HUES6 (cell line): ENCODE measurements around the gene EIF3L.

Experiments
- H3K27ac ChIP-seq: 2 replicates; pipeline ENCODE4 v1.7.0; 2013; ENCODE audit warnings: low read depth, mild to moderate bottlenecking, low read length, inconsistent platforms
- H3K27me3 ChIP-seq: 2 replicates; pipeline ENCODE4 v1.6.1; 2013; ENCODE audit warnings: low read length; ENCODE audit not compliant: control insufficient read depth, insufficient read depth
- H3K36me3 ChIP-seq: 2 replicates; pipeline ENCODE4 v1.6.1; 2013; ENCODE audit warnings: low read length; ENCODE audit not compliant: control insufficient read depth, insufficient read depth
- H3K4me1 ChIP-seq: 2 replicates; pipeline ENCODE4 v1.6.1; 2013; ENCODE audit warnings: low read length; ENCODE audit not compliant: control insufficient read depth, insufficient read depth
- H3K4me3 ChIP-seq: 2 replicates; pipeline ENCODE4 v1.5.1; 2013; ENCODE audit warnings: low read depth, low read length
- H3K9ac ChIP-seq: one replicate; pipeline ENCODE4 v1.6.1; 2013; ENCODE audit warnings: mild to moderate bottlenecking, low read length
- H3K9me3 ChIP-seq: 2 replicates; pipeline ENCODE4 v1.6.1; 2013; ENCODE audit warnings: low read depth, low read length; ENCODE audit not compliant: control insufficient read depth, insufficient read depth

Gene EIF3L

GRCh38 chr22:37832022-37832857 lies 17.0 kb upstream of the EIF3L start:
- Histone ChIP-seq H3K4me1 (no peaks in the 10 kb centered on the region), H3K4me3 (no peak overlapping the region), H3K27ac (no peak overlapping the region), H3K9ac (no peak overlapping the region), H3K27me3 (no peaks in the 10 kb centered on the region), H3K36me3 (peaks cover 51% of the 10 kb centered on the region), H3K9me3 (no peaks in the 10 kb centered on the region)

- H3K4me1 ChIP-seq: no peaks in the 10 kb centered on the region
- no peaks in the 10 kb centered on the region for H3K27me3 ChIP-seq
- no peak overlapping the region for H3K9ac ChIP-seq
- no peak overlapping the region for H3K4me3 ChIP-seq
- H3K27ac ChIP-seq: no peak overlapping the region
- peaks cover 19% of the 10 kb centered on the region for H3K36me3 ChIP-seq
- peaks cover 4% of the 10 kb centered on the region; the same call in 1 of the 2 replicates for H3K9me3 ChIP-seq
Measured at GRCh38 chr22:37842015-37842793, 7.0 kb upstream of the EIF3L start.

GRCh38 chr22:37843741-37844089 lies 5.5 kb upstream of the EIF3L start:
- Histone ChIP-seq H3K4me1 (no peaks in the 10 kb centered on the region), H3K36me3 (peaks cover 7% of the 10 kb centered on the region), H3K27ac (no peak overlapping the region), H3K9ac (peak overlapping the region; percentile 75), H3K27me3 (no peaks in the 10 kb centered on the region), H3K9me3 (peaks cover 4% of the 10 kb centered on the region; the same call in 1 of the 2 replicates), H3K4me3 (peak overlapping the region; percentile 85)

- Histone ChIP-seq H3K4me1 (no peaks in the 10 kb centered on the region), H3K4me3 (peak overlapping the region; percentile 85), H3K27me3 (no peaks in the 10 kb centered on the region), H3K36me3 (peaks cover 2% of the 10 kb centered on the region), H3K9ac (no peak overlapping the region), H3K27ac (no peak overlapping the region), H3K9me3 (peaks cover 4% of the 10 kb centered on the region; the same call in 1 of the 2 replicates)
Measured at GRCh38 chr22:37844904-37845329, 4.3 kb upstream of the EIF3L start.

- H3K27ac ChIP-seq: no peak overlapping the region
- no peak overlapping the region for H3K4me3 ChIP-seq
- 0 out of 2 replicates have a peak, but pooled peaks cover 3% of the 10 kb centered on the region for H3K4me1 ChIP-seq
Measured at GRCh38 chr22:37846433-37846832, 2.8 kb upstream of the EIF3L start.

GRCh38 chr22:37848587-37849088 lies 581 bp upstream of the EIF3L start:
- peak overlapping the region; percentile 88 for H3K4me3 ChIP-seq
- H3K9ac ChIP-seq: peak overlapping the region; percentile 89
- peak overlapping the region; percentile 96 for H3K27ac ChIP-seq
- H3K36me3 ChIP-seq: peaks cover 33% of the 10 kb centered on the region
- H3K4me1 ChIP-seq: 0 out of 2 replicates have a peak, but pooled peaks cover 3% of the 10 kb centered on the region
- H3K9me3 ChIP-seq: peaks cover 4% of the 10 kb centered on the region; the same call in 1 of the 2 replicates
- H3K27me3 ChIP-seq: no peaks in the 10 kb centered on the region

More at GRCh38 chr22:37846433-37846832, 2.8 kb upstream of the EIF3L start:
- peaks cover 4% of the 10 kb centered on the region; the same call in 1 of the 2 replicates for H3K9me3 ChIP-seq
- peaks cover 11% of the 10 kb centered on the region for H3K36me3 ChIP-seq
- no peaks in the 10 kb centered on the region for H3K27me3 ChIP-seq
- no peak overlapping the region for H3K9ac ChIP-seq

GRCh38 chr22:37850801-37851200 lies 1.6 kb downstream of the EIF3L start:
- H3K9ac ChIP-seq: no peak overlapping the region
- no peaks in the 10 kb centered on the region for H3K27me3 ChIP-seq
- 0 out of 2 replicates have a peak, but pooled peaks cover 3% of the 10 kb centered on the region for H3K4me1 ChIP-seq
- 0 out of 2 replicates have a peak overlapping the region, but pooled peaks have one; percentile 88 for H3K4me3 ChIP-seq
- peaks cover 55% of the 10 kb centered on the region for H3K36me3 ChIP-seq
- no peak overlapping the region for H3K27ac ChIP-seq
- no peaks in the 10 kb centered on the region for H3K9me3 ChIP-seq

GRCh38 chr22:37852418-37852817 lies 3.2 kb downstream of the EIF3L start:
- peaks cover 68% of the 10 kb centered on the region for H3K36me3 ChIP-seq
- no peaks in the 10 kb centered on the region for H3K27me3 ChIP-seq
- 0 out of 2 replicates have a peak, but pooled peaks cover 3% of the 10 kb centered on the region for H3K4me1 ChIP-seq
- no peak overlapping the region for H3K9ac ChIP-seq
- no peak overlapping the region for H3K4me3 ChIP-seq
- H3K27ac ChIP-seq: no peak overlapping the region
- H3K9me3 ChIP-seq: no peaks in the 10 kb centered on the region

GRCh38 chr22:37854946-37855345 lies 5.7 kb downstream of the EIF3L start:
- Histone ChIP-seq H3K27me3 (no peaks in the 10 kb centered on the region), H3K9ac (no peak overlapping the region), H3K4me1 (0 out of 2 replicates have a peak, but pooled peaks cover 3% of the 10 kb centered on the region), H3K9me3 (no peaks in the 10 kb centered on the region), H3K36me3 (peaks cover 91% of the 10 kb centered on the region), H3K27ac (no peak overlapping the region), H3K4me3 (no peak overlapping the region)

- Histone ChIP-seq H3K27me3 (no peaks in the 10 kb centered on the region), H3K36me3 (peaks cover 94% of the 10 kb centered on the region), H3K4me3 (no peak overlapping the region), H3K9ac (no peak overlapping the region), H3K4me1 (no peaks in the 10 kb centered on the region), H3K9me3 (no peaks in the 10 kb centered on the region), H3K27ac (no peak overlapping the region)
Measured at GRCh38 chr22:37855462-37855861, 6.2 kb downstream of the EIF3L start.
